ENCODE data around the gene AGAP1. TPM values are rescaled to one million over a fixed set of nuclear protein-coding genes. Genes with fewer than 3 reads are reported as not detected.

Gene AGAP1
- total RNA-seq, 1 donor from 2014 or later: 17.5 TPM

GRCh38 chr2:236001166-236001828 is 507.5 kb downstream of the AGAP1 start:
- H3K4me3 ChIP-seq (ENCODE audit: low read depth, low read length): no peak overlapping the region
- TF ChIP-seq, protein P1, sequence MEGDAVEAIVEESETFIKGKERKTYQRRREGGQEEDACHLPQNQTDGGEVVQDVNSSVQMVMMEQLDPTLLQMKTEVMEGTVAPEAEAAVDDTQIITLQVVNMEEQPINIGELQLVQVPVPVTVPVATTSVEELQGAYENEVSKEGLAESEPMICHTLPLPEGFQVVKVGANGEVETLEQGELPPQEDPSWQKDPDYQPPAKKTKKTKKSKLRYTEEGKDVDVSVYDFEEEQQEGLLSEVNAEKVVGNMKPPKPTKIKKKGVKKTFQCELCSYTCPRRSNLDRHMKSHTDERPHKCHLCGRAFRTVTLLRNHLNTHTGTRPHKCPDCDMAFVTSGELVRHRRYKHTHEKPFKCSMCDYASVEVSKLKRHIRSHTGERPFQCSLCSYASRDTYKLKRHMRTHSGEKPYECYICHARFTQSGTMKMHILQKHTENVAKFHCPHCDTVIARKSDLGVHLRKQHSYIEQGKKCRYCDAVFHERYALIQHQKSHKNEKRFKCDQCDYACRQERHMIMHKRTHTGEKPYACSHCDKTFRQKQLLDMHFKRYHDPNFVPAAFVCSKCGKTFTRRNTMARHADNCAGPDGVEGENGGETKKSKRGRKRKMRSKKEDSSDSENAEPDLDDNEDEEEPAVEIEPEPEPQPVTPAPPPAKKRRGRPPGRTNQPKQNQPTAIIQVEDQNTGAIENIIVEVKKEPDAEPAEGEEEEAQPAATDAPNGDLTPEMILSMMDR (conservative IDR thresholded peaks at IDR 0.05; ENCODE audit: low read depth, low read length): no peak
- DNase-seq (ENCODE audit: low read depth): no peak

DNA sequence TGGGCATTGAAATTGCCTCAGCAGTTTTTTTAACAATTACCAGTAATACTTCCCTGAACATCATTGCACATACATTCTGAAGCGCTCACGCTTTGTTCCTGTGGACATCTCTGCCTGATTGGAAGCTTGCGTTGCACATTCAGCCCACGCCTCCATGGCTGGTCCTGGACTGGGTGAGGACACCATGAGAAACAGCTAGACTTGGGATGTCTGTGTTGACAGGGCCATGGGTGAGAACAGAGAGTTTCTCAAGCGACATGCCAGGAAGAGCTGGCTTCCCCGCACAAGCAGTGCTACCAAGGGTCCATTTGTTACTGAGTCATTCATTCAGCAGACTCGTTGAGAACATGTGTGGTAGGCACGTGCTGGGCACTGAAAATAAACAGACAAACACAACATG is 508.0 kb downstream of the AGAP1 start:
- no peak overlapping the region for H3K4me3 ChIP-seq (ENCODE audit: low read depth, low read length)
- TF ChIP-seq, protein P1 (conservative IDR thresholded peaks at IDR 0.05; ENCODE audit: low read depth, low read length): no peak

GRCh38 chr2:236008006-236008405 is 514.2 kb downstream of the AGAP1 start:
- DNase-seq (ENCODE audit: low read depth): no peak
- TF ChIP-seq, protein P1 (conservative IDR thresholded peaks at IDR 0.05; ENCODE audit: low read depth, low read length): no peak
- H3K4me3 ChIP-seq (ENCODE audit: low read depth, low read length): no peak overlapping the region

More for the DNA sequence above, 508.0 kb downstream of the AGAP1 start:
- no peak for DNase-seq (ENCODE audit: low read depth)

- no peak for DNase-seq (ENCODE audit: low read depth)
- TF ChIP-seq, protein P1 (conservative IDR thresholded peaks at IDR 0.05; ENCODE audit: low read depth, low read length): no peak
- H3K4me3 ChIP-seq (ENCODE audit: low read depth, low read length): no peak overlapping the region
Observed at GRCh38 chr2:236008857-236009256, 515.0 kb downstream of the AGAP1 start.

DNA sequence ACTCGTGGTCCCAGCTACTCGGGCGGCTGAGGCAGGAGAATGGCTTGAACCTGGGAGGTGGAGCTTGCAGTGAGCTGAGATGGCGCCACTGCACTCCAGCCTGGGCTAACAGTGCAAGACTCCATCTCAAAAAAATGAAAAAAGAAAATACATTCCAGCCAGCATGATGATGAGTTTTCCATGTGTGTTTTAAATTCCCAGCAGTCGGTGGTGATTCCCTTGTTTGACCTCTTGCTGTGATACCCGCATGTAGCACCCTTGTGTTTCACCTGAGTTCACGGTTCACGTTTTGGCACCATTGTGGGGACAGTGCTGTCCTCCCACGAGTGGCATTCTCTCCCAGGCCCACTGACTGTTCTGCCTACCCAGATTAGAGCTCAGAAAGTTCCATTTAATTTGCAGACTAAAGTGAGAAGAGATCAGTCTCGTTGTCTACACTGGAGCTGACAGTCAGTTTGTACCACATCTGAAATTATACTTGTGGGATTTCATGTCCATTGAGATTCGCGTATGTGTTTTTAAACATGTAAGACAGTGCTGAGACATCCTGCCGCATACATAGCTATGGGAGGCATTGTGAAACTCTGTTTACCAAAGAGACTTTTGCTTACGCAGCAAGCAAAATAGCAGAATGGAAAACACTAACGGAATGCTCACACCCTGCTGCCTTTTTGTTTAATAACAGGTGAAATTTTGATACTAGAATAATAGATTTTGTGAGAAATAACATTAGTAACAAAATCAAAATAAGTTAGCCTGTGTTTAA is 517.3 kb downstream of the AGAP1 start:
- DNase-seq (ENCODE audit: low read depth): no peak
- no peak overlapping the region for H3K4me3 ChIP-seq (ENCODE audit: low read depth, low read length)
- TF ChIP-seq, protein P1 (conservative IDR thresholded peaks at IDR 0.05; ENCODE audit: low read depth, low read length): no peak

DNA sequence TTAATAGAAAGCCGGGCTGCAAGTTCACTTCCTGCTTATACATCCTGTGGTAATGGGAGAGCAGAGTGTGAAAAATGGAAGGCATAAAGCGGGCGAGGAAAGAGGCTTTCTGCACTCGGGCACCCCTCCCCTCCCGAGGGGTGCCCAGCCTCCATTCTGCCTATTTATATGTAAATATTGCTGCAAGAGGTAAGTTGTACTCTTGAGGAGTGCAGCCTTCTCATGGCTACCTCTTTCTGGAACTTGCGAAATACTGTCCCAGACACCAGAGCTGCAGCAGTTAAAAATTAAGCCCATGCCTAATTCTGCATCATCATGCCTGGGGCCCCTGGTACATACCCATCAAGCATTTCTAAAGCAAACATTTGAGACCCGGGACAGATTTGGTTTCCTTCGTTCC is 518.3 kb downstream of the AGAP1 start:
- H3K4me3 ChIP-seq (ENCODE audit: low read depth, low read length): no peak overlapping the region
- TF ChIP-seq, protein P1 (conservative IDR thresholded peaks at IDR 0.05; ENCODE audit: low read depth, low read length): no peak
- DNase-seq (ENCODE audit: low read depth): no peak

Data from epithelial cell of proximal tubule (primary cell).